ENCODE data around the gene KCNG4. TPM values are rescaled to one million over a fixed set of nuclear protein-coding genes. Genes with fewer than 3 reads are reported as not detected.

Gene KCNG4
- total RNA-seq, 1 experiment from 2014 or later: not detected

DNA sequence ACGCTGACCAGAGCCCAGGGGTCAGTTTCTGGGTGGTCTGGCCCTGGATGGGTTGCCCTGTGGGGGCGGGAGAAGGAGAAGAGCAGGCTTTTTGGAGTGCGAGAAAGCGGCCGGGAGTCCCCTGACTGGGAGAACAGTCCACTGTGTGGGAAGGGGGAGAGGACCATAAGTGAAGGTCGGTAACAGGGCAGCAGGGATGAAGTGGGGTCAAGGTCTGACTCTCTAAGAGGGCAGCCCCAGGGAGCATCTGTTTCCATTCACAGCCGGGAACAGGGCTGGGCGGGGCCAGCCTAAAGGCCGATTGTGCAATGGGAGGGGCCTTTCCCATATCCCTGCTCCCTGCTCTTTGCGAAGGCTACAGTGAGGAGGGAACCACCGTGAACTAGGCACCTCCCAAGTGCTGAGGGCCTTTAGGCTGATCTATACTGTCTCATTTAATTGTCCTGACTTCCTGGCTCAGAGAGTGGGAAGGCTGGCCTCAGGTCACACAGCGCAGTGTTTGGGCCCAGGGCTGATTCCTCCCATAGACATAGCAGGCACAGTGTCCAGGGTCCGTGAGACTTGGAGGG, 44.4 kb upstream of the KCNG4 start:
- H3K4me3 Mint-ChIP-seq: peak overlapping the region in 1 of 2 experiments; percentile 66; a peak in 2 of 5 replicates
- Histone ChIP-seq H3K4me1 (ENCODE audit: insufficient read depth, low read length) (peaks cover 4% of the 10 kb centered on the region; the same call in 1 of the 2 replicates), H3K27me3 (ENCODE audit: insufficient read depth, low read length) (no peaks in the 10 kb centered on the region), H2BK5ac (ENCODE audit: insufficient read length, low read length) (no peak overlapping the region), H4K20me1 (ENCODE audit: control insufficient read depth, insufficient read depth, insufficient read length) (no peaks in the 10 kb centered on the region), H3K23me2 (ENCODE audit: insufficient read length, low read depth, low read length, poor library complexity, severe bottlenecking) (no peaks in the 10 kb centered on the region), H4K91ac (ENCODE audit: insufficient read length, low read depth, low read length) (no peak overlapping the region), H3K14ac (ENCODE audit: insufficient read depth, low read length) (peak overlapping the region; percentile 46; the same call in 1 of the 2 replicates), H3T11ph (ENCODE audit: low read length) (no peak overlapping the region), H2BK120ac (ENCODE audit: low read depth, low read length, poor library complexity, severe bottlenecking) (no peak overlapping the region), H3K9me3 (ENCODE audit: control insufficient read depth, low read depth, low read length) (no peaks in the 10 kb centered on the region), H3K23ac (ENCODE audit: insufficient read length, low read depth, low read length) (no peak overlapping the region), H3K4ac (ENCODE audit: low read depth, low read length) (no peak overlapping the region), H2AFZ (ENCODE audit: low read length) (no peak overlapping the region), H3K56ac (ENCODE audit: insufficient read length, low read depth, low read length) (no peak overlapping the region), H3K9ac (ENCODE audit: extremely low read depth, insufficient read length, low read length) (no peak overlapping the region), H3K4me2 (ENCODE audit: insufficient read depth, insufficient read length, low read length) (peak overlapping the region; percentile 7), H2BK20ac (ENCODE audit: low read depth, low read length, poor library complexity, severe bottlenecking) (no peak overlapping the region), H3K79me2 (ENCODE audit: insufficient read depth, low read length) (no peaks in the 10 kb centered on the region), H2BK12ac (ENCODE audit: insufficient read length, low read depth, low read length) (no peak overlapping the region), H2BK15ac (ENCODE audit: low read depth, low read length) (no peak overlapping the region), H4K8ac (replicated peaks; ENCODE audit: insufficient read length, low read depth, low read length) (no peak overlapping the region), H3K79me1 (ENCODE audit: insufficient read depth, low read depth, low read length, poor library complexity, severe bottlenecking) (no peaks in the 10 kb centered on the region), H4K5ac (ENCODE audit: insufficient read length, low read depth, low read length) (no peak overlapping the region), H2AK5ac (ENCODE audit: insufficient read length, low read length) (no peak overlapping the region), H3K27ac (ENCODE audit: insufficient read length, low read depth, low read length) (no peak overlapping the region), H3K18ac (ENCODE audit: insufficient read length, low read depth, low read length) (peak overlapping the region; percentile 18)
- DNase-seq: peak; percentile 64
- TF ChIP-seq, protein P1, sequence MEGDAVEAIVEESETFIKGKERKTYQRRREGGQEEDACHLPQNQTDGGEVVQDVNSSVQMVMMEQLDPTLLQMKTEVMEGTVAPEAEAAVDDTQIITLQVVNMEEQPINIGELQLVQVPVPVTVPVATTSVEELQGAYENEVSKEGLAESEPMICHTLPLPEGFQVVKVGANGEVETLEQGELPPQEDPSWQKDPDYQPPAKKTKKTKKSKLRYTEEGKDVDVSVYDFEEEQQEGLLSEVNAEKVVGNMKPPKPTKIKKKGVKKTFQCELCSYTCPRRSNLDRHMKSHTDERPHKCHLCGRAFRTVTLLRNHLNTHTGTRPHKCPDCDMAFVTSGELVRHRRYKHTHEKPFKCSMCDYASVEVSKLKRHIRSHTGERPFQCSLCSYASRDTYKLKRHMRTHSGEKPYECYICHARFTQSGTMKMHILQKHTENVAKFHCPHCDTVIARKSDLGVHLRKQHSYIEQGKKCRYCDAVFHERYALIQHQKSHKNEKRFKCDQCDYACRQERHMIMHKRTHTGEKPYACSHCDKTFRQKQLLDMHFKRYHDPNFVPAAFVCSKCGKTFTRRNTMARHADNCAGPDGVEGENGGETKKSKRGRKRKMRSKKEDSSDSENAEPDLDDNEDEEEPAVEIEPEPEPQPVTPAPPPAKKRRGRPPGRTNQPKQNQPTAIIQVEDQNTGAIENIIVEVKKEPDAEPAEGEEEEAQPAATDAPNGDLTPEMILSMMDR (conservative IDR thresholded peaks at IDR 0.05): no peak
- H3K27ac Mint-ChIP-seq: peak overlapping the region in 2 of 3 experiments; percentile 9 to 57; a peak in 3 of 7 replicates
- peaks cover 0 to 4% of the 10 kb centered on the region in 2 experiments; a peak in 3 of 5 replicates for H3K9me3 Mint-ChIP-seq
- no CpG with 5 or more reads among the region's 13 CpGs for WGBS (ENCODE audit: extremely low coverage, insufficient read length, low lambda C conversion rate)
- peaks cover 15% of the 10 kb centered on the region for H3K27me3 Mint-ChIP-seq (ENCODE audit: low read depth)
- H3K4me1 Mint-ChIP-seq: peaks cover 19 to 28% of the 10 kb centered on the region in 2 experiments
- peaks cover 0 to 2% (median 0%) of the 10 kb centered on the region in 3 experiments; a peak in 1 of 7 replicates for H3K36me3 Mint-ChIP-seq (ENCODE audit: insufficient read depth in 1 of 3, low read depth in 3 of 3)
